GM12878 (cell line): Measurements from ENCODE around the gene CLN6. TPM values are rescaled to one million over a fixed set of nuclear protein-coding genes. Genes with fewer than 3 reads are reported as not detected.

ENCODE experiments used
- BCL11A ChIP-seq: IDR thresholded peaks from 2 replicates; pipeline ENCODE4 v1.6.1; 2011; ENCODE audit warnings: low read depth, low read length
- DPF2 ChIP-seq: fragments of 450-650 bp; IDR thresholded peaks from 2 replicates; pipeline ENCODE4 v1.6.1; 2017; ENCODE audit warnings: mild to moderate bottlenecking
- FOXK2 ChIP-seq: fragments of 450-650 bp; IDR thresholded peaks from 2 replicates; pipeline ENCODE4 v1.6.1; 2017; ENCODE audit warnings: mild to moderate bottlenecking, moderate library complexity
- HDGF ChIP-seq: fragments of 450-650 bp; IDR thresholded peaks from 2 replicates; pipeline ENCODE4 v1.6.1; 2016; ENCODE audit warnings: antibody characterized with exemption
- IKZF2 ChIP-seq, 2 experiments: fragments of 450-650 bp; IDR thresholded peaks; 2 replicates each; pipeline ENCODE4 v1.6.1; 2017; ENCODE audit warnings: mild to moderate bottlenecking in 2 of 2, moderate library complexity in 2 of 2
- LARP7 ChIP-seq: fragments of 450-650 bp; IDR thresholded peaks from 2 replicates; pipeline ENCODE4 v1.6.1; 2017; ENCODE audit warnings: mild to moderate bottlenecking
- MAX ChIP-seq: IDR thresholded peaks from 2 replicates; pipeline ENCODE4 v1.6.1; 2012; ENCODE audit warnings: low read depth, low read length, improper control_type of control experiment
- MTA2 ChIP-seq: fragments of 450-650 bp; IDR thresholded peaks from 2 replicates; pipeline ENCODE4 v1.6.1; 2016; ENCODE audit warnings: low read depth, mild to moderate bottlenecking, moderate library complexity
- NFIC ChIP-seq: IDR thresholded peaks from 2 replicates; pipeline ENCODE4 v1.6.1; 2012; ENCODE audit warnings: low read depth, mild to moderate bottlenecking, inconsistent platforms, low read length, moderate library complexity
- NR2C2 ChIP-seq: IDR thresholded peaks from 2 replicates; pipeline ENCODE4 v1.6.1; 2011; ENCODE audit warnings: borderline replicate concordance, low read depth; ENCODE audit not compliant: control insufficient read depth, insufficient read length
- NR2F1 ChIP-seq: fragments of 450-650 bp; conservative IDR thresholded peaks from 2 replicates; pipeline ENCODE4 v1.6.1; 2017; ENCODE audit warnings: mild to moderate bottlenecking
- NRF1 ChIP-seq: conservative IDR thresholded peaks from 2 replicates; pipeline ENCODE4 v1.6.1; 2011; ENCODE audit warnings: mild to moderate bottlenecking, low read depth, low read length, improper control_type of control experiment
- PAX5 ChIP-seq: IDR thresholded peaks from 2 replicates; pipeline ENCODE4 v1.6.1; 2011; ENCODE audit warnings: low read depth, low read length, borderline replicate concordance
- POLR2AphosphoS2 ChIP-seq: IDR thresholded peaks from 2 replicates; pipeline ENCODE4 v1.6.1; 2011; ENCODE audit warnings: low read depth, mild to moderate bottlenecking, low read length, improper control_type of control experiment, moderate library complexity
- RBBP5 ChIP-seq: fragments of 200-600 bp; sonication (generic); conservative IDR thresholded peaks from 2 replicates; pipeline ENCODE4 v1.6.1; 2016
- RUNX3 ChIP-seq: IDR thresholded peaks from 2 replicates; pipeline ENCODE4 v1.6.1; 2012; ENCODE audit warnings: low read length, inconsistent platforms
- SRF ChIP-seq, 2 experiments: IDR thresholded peaks; 2 replicates each; pipeline ENCODE4 v1.6.1; 2011; ENCODE audit warnings: low read depth in 2 of 2, low read length in 2 of 2, mild to moderate bottlenecking in 1 of 2, moderate library complexity in 1 of 2
- STAT1 ChIP-seq: fragments of 450-650 bp; conservative IDR thresholded peaks from 2 replicates; pipeline ENCODE4 v1.6.1; 2014; ENCODE audit warnings: antibody characterized with exemption, mild to moderate bottlenecking
- TCF12 ChIP-seq: IDR thresholded peaks from 2 replicates; pipeline ENCODE4 v1.6.1; 2011; ENCODE audit warnings: low read depth, mild to moderate bottlenecking, low read length
- ZBED1 ChIP-seq: IDR thresholded peaks from 2 replicates; pipeline ENCODE4 v1.6.1; 2016; ENCODE audit warnings: borderline replicate concordance
- ZNF207 ChIP-seq: fragments of 450-650 bp; IDR thresholded peaks from 2 replicates; pipeline ENCODE4 v1.6.1; 2014; ENCODE audit warnings: antibody characterized with exemption, mild to moderate bottlenecking, borderline replicate concordance
- ZNF274 ChIP-seq: IDR thresholded peaks from one replicate; pipeline ENCODE4 v1.8.0; 2011; ENCODE audit not compliant: insufficient read length, insufficient read depth
- polyA plus RNA-seq, 11 experiments: library from polyadenylated mRNA; depleted of rRNA in 4 of 11; unstranded in 6 of 11; stranded (reverse) in 5 of 11; fragments of >200 nt; fragmentation: Nextera tagmentation in 4 of 11; fragmentation: Illumina TruSeq in 1 of 11; extraction: Ambion mirVana in 4 of 11; extraction: Trizol in 1 of 11; gene quantifications; 1 replicate in 1 of 11; 2 replicates in 10 of 11; pipeline versions ENCODE4 v1.2.1 to v1.2.3, GENCODE V29; 2011 to 2016; ENCODE audit warnings: inconsistent platforms in 2 of 11, missing spikeins in 2 of 11, low read depth in 1 of 11
- total RNA-seq, 4 experiments: library from RNA; depleted of rRNA in 3 of 4; stranded (reverse); fragments of >200 nt in 3 of 4; fragmentation: Illumina TruSeq in 1 of 4; extraction: Trizol in 1 of 4; gene quantifications; 2 replicates each; pipeline versions ENCODE4 v1.2.1 to v1.2.3, GENCODE V29; 2013 to 2021
- TF ChIP-seq, protein P1 (sequence below): fragments of 450-650 bp; conservative IDR thresholded peaks from 2 replicates; pipeline ENCODE4 v1.6.1; 2017; ENCODE audit warnings: mild to moderate bottlenecking, moderate library complexity
- TF ChIP-seq, protein P2 (sequence below): IDR thresholded peaks from 2 replicates; pipeline ENCODE4 v1.6.1; 2012; ENCODE audit warnings: low read depth, low read length, improper control_type of control experiment
- TF ChIP-seq, protein P3 (sequence below): fragments of 450-650 bp; formaldehyde crosslinking; IDR thresholded peaks from 2 replicates; pipeline ENCODE4 v1.4.0; 2020; ENCODE audit warnings: mild to moderate bottlenecking, moderate library complexity

CLN6 gene
- total and polyA plus RNA-seq, 10 of the 15 experiments (the other 5 are each of a cell fraction or from before 2014, with no cell fraction given): 0.74 to 69.0 (median 30.3) TPM

- TF ChIP-seq, protein P1, sequence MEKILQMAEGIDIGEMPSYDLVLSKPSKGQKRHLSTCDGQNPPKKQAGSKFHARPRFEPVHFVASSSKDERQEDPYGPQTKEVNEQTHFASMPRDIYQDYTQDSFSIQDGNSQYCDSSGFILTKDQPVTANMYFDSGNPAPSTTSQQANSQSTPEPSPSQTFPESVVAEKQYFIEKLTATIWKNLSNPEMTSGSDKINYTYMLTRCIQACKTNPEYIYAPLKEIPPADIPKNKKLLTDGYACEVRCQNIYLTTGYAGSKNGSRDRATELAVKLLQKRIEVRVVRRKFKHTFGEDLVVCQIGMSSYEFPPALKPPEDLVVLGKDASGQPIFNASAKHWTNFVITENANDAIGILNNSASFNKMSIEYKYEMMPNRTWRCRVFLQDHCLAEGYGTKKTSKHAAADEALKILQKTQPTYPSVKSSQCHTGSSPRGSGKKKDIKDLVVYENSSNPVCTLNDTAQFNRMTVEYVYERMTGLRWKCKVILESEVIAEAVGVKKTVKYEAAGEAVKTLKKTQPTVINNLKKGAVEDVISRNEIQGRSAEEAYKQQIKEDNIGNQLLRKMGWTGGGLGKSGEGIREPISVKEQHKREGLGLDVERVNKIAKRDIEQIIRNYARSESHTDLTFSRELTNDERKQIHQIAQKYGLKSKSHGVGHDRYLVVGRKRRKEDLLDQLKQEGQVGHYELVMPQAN: peak; percentile 94
- no peak for TF ChIP-seq NR2C2
- peak; percentile 38 to 77 for TF ChIP-seq SRF (IDR thresholded peaks at IDR 0.05; ENCODE audit: low read depth in 2 of 2, low read length in 2 of 2)
- TF ChIP-seq NR2F1: peak; percentile 69; the same call in 1 of the 2 replicates
- peak; percentile 45; the same call in 1 of the 2 replicates for TF ChIP-seq NFIC
- TF ChIP-seq STAT1: peak; percentile 77; the same call in 1 of the 2 replicates
- no peak for TF ChIP-seq RBBP5
- no peak for TF ChIP-seq ZNF274
- no peak; the same call in 1 of the 2 replicates for TF ChIP-seq MTA2
- peak; percentile 48; the same call in 1 of the 2 replicates for TF ChIP-seq RUNX3
- peak; percentile 58 to 64; a peak in 1 of 4 replicates for TF ChIP-seq IKZF2 (IDR thresholded peaks at IDR 0.05)
- peak; percentile 76; the same call in 1 of the 2 replicates for TF ChIP-seq POLR2AphosphoS2
- peak; percentile 82 for TF ChIP-seq ZNF207
- TF ChIP-seq HDGF: peak; percentile 69; the same call in 1 of the 2 replicates
- TF ChIP-seq FOXK2: no peak
- TF ChIP-seq TCF12: 0 out of 2 replicates have a peak, but pooled peaks have one; percentile 54
- peak; percentile 49; the same call in 1 of the 2 replicates for TF ChIP-seq PAX5
- TF ChIP-seq ZBED1: peak; percentile 23; the same call in 1 of the 2 replicates
- peak; percentile 83 for TF ChIP-seq DPF2
- TF ChIP-seq LARP7: peak; percentile 93
- TF ChIP-seq BCL11A: 0 out of 2 replicates have a peak, but pooled peaks have one; percentile 21
- TF ChIP-seq, protein P2, sequence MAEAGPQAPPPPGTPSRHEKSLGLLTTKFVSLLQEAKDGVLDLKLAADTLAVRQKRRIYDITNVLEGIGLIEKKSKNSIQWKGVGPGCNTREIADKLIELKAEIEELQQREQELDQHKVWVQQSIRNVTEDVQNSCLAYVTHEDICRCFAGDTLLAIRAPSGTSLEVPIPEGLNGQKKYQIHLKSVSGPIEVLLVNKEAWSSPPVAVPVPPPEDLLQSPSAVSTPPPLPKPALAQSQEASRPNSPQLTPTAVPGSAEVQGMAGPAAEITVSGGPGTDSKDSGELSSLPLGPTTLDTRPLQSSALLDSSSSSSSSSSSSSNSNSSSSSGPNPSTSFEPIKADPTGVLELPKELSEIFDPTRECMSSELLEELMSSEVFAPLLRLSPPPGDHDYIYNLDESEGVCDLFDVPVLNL: no peak
- TF ChIP-seq, protein P3, sequence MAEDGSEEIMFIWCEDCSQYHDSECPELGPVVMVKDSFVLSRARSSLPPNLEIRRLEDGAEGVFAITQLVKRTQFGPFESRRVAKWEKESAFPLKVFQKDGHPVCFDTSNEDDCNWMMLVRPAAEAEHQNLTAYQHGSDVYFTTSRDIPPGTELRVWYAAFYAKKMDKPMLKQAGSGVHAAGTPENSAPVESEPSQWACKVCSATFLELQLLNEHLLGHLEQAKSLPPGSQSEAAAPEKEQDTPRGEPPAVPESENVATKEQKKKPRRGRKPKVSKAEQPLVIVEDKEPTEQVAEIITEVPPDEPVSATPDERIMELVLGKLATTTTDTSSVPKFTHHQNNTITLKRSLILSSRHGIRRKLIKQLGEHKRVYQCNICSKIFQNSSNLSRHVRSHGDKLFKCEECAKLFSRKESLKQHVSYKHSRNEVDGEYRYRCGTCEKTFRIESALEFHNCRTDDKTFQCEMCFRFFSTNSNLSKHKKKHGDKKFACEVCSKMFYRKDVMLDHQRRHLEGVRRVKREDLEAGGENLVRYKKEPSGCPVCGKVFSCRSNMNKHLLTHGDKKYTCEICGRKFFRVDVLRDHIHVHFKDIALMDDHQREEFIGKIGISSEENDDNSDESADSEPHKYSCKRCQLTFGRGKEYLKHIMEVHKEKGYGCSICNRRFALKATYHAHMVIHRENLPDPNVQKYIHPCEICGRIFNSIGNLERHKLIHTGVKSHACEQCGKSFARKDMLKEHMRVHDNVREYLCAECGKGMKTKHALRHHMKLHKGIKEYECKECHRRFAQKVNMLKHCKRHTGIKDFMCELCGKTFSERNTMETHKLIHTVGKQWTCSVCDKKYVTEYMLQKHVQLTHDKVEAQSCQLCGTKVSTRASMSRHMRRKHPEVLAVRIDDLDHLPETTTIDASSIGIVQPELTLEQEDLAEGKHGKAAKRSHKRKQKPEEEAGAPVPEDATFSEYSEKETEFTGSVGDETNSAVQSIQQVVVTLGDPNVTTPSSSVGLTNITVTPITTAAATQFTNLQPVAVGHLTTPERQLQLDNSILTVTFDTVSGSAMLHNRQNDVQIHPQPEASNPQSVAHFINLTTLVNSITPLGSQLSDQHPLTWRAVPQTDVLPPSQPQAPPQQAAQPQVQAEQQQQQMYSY: no peak
- peak; percentile 10; the same call in 1 of the 2 replicates for TF ChIP-seq MAX
- no peak for TF ChIP-seq NRF1
These were observed 48.2 kb upstream of the CLN6 start, which contains the start of gene FEM1B (continued) for GRCh38 chr15:68277603-68278344.
